Jurkat, Clone E6-1 (cell line): ENCODE measurements around the gene CAMK1G.
A peak's percentile ranks its signal among the peaks of the same experiment; 100 is the strongest.

Source experiments
- DNase-seq: peaks from one replicate; pipeline ENCODE4 v3.0.0-alpha.2; 2011; ENCODE audit warnings: low read depth, low spot score
- H3K4me3 ChIP-seq: 2 replicates; pipeline ENCODE4 v1.5.1; 2011; ENCODE audit warnings: mild to moderate bottlenecking, low read length, control low read depth, moderate library complexity

CAMK1G gene

DNA sequence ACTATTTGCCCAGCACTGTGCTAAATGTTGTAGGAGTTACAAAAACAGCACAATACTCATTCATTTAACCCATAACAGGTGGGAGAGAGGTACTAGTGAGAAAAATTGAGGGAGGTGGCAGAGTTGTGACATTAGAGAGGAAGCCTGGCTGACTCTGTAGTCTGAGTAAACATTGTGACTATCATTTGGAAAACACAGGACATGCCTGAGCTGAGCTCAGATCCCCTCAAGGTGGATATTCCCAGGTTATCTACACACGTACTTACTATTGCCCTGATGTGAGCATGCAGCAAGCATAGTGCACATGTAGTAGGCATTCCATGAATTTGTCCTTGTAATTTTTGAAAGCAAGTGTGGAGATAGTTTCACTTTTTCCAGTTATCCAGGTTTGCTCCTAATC is 10.9 kb downstream of the CAMK1G start:
- no peak overlapping the region for H3K4me3 ChIP-seq
- DNase-seq = no peak

DNA sequence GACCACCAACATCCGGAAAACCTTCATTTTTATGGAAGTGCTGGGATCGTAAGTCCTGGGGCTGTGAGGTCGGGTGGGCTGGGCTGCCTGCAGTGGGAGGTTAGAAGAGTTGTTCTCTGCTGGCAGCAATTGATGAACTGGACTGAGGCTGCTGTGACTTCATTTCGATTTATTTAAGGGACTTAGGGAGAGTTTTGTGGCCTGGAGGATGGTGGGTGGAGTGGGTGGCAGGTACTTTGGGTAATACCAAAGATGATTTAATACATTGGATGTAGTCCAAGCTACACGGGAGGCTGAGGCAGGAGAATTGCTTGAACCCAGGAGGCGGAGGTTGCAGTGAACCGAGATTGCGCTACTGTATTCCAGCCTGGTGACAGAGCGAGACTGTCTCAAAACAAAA is 11.5 kb downstream of the CAMK1G start:
- no peak for DNase-seq
- H3K4me3 ChIP-seq = no peak overlapping the region

DNA sequence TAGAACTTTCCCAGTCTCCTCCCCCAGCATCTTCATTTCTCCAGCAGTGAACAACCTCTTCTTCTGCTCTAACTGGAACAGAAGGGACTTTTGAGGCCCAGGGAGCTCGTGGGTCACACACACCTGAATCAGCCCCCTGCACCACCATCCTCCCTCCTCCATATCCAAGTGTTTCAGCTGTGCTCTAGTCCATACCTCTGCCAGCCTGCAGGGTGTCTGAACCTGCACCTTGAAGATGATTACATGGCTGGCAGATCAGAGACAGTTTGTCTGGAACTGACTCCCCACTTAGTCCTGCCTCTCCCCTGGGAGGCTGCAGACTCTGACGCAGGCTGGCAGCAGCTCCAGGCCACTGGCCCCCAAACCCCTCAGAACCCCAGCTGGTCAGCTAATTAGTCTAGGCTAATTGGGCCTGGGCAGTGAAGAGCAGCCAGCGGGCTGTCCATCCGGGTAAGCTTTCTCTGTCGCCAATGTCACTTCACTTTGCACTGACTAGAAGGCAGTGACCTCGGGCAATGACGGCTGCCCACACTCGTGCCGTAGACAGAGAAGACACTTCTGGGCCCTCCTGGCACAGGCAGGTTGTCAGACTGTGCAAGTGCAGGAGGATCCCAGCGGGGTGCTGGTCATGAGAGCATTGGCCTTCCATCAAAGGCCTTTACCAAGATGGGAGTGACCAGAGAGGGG is 12.2 kb downstream of the CAMK1G start:
- no peak overlapping the region for H3K4me3 ChIP-seq
- DNase-seq = no peak

DNA sequence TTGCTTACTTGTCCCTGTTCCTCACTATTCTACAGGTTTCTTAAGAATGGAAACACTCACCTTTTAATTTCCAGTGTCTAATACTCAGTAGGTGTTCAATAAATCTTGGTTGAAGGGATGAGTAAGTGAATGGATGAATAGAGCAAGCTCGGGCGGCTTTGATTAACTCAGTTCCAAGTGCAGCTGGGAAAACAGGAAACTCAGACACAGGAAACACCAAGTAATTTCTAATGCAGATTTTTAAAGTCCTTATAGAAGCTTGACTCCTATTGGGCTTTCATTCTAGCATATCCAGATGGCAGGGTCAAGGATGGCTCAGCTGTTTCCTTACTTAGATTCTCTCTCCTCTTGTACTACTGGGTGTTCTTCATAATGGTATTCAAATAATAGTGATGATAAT is 14.0 kb downstream of the CAMK1G start:
- no peak overlapping the region for H3K4me3 ChIP-seq
- DNase-seq = no peak

DNA sequence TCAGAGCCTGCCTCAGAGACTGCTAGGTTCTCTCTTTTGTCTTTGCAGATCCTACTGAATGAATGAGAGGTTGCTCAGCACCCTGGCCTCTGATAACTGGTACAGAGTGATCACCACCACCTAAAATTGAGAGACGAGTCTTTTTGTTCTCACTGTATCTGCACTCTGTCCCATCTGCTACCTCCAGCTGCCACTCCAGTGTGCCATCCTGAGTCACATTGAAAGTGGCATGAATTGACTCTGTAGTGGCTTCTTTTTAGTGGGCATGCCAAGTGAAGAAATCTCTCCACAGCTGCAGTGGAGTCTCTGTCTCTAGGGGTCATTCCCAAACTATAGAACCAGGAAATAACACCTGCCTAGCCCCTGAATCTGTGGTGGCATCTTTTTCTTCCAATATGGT is 14.7 kb downstream of the CAMK1G start:
- H3K4me3 ChIP-seq = no peak overlapping the region
- DNase-seq = no peak

DNA sequence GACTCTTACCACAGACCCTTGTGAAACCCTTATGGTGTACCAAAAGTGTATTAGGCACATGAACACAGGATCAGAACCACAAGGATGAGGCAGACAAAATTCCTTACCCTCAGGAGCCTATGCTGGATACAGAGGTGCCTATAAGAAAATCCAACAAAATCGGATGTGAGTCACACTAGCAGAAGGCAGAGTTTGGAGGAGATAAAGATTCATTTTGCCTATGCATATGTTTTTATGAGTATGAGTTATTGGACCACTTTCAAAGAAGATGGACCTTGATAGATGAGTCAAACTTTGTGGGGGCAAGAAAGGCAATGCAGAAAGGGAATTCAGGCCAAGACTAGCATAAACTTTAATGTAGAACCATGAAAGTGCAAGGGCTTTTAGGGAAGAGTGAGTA is 17.0 kb downstream of the CAMK1G start:
- H3K4me3 ChIP-seq = no peak overlapping the region
- DNase-seq = no peak

DNA sequence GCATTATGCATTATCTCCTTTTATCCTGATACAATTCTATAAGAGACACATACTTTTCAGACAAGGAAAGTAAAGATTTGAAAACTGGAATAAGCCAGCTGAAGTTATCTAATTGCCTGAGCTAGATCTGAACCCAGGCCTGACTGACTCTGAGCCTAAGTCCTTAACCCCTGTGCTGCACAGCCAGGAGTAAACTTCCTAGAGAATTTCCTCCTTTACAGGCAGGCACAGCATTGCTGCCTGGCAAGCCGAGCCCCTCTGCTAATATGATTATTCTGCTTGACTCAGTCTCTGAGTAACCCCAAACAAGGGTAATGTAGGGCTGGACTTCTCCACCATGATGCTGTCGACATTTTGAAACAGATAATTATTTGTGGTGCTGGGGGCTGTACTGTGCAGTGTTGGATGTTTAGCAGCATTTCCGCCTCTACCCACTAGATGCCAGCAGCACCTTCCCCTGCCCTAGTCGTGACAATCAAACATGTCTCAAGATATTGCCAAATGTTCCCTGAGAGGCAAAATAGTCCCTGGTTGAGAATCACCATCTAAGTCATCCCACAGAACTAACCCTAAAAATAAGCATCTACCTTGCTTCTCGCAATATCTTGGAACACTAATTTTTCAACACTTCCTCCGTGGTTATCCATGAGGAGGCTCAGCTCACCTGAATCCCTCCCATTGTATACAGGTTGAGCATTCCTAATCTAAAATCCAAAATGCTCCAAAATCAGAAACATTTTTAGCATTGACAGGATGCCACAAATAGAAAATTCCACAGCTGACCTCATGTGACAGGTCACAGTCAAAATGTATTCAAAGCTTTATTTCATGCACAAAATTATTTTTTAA is 18.5 kb downstream of the CAMK1G start:
- DNase-seq = peak; percentile 42
- H3K4me3 ChIP-seq = no peak overlapping the region

DNA sequence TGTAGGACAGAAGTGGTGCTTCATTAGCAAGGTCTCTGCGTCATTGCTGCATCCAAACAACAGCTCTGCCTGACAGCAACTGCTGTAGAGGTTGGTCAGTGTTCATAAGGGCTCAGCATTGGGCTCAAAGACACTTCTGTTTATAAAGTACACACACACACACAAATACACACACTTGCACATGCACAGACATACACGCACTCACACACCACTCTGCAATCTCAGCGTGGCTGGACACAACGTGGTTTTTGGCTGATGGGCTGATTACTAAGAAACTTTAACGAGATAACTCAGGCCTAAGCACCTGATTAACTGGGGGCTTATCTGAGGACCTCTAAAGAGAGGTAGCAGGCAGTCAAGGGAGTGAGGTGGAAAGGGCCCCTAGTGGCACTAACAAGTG is 20.4 kb downstream of the CAMK1G start:
- no peak for DNase-seq
- no peak overlapping the region for H3K4me3 ChIP-seq

DNA sequence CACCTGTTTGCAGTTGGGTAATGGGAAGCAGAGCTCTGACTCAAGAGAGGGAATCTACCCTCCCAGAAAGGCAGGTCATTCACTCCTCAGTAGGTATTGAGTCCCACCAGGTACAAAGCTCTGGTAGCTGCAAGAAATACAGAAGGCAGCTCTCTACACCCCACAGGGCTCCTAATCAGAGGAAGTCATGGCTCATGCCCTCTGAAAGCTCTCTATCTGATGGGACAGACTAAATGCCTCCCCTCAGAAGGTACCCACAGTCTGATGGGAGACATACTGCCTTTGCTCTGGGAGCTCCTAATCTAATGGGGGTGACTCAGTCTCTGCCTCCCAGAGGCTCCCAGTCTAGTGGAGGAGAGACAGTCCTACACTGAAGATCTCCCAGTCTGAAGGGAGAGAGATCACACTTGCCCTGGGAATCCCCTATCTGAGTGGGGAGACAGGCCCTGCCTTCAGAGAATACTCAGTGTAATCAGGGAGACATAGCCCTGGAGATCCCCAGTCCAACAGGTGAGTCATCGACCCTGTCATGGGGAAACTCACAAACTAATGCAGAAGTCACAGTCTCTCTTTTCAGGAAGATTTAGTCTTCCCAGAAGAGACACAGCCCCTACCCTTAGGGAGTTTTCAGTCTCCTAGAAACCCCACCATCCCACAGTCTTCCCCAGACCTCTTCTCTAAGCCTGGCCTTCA is 23.7 kb downstream of the CAMK1G start:
- no peak for DNase-seq
- no peak overlapping the region for H3K4me3 ChIP-seq

DNA sequence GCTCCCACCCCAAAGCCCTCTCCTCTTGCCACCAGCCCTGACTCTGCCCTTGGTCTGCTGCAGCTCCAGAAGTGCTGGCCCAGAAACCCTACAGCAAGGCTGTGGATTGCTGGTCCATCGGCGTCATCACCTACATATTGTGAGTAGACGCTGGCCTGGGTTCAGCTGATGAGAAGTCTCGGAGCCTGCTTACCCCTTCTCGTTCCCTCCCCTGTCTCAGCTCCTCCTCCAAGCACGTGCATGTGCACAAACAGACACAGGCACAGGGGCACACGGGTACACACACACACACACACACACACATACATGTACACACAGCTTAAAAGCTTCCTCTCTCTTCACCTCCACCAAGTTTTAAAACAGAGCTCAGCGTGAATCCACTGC is 24.3 kb downstream of the CAMK1G start:
- H3K4me3 ChIP-seq = no peak overlapping the region
- no peak for DNase-seq

DNA sequence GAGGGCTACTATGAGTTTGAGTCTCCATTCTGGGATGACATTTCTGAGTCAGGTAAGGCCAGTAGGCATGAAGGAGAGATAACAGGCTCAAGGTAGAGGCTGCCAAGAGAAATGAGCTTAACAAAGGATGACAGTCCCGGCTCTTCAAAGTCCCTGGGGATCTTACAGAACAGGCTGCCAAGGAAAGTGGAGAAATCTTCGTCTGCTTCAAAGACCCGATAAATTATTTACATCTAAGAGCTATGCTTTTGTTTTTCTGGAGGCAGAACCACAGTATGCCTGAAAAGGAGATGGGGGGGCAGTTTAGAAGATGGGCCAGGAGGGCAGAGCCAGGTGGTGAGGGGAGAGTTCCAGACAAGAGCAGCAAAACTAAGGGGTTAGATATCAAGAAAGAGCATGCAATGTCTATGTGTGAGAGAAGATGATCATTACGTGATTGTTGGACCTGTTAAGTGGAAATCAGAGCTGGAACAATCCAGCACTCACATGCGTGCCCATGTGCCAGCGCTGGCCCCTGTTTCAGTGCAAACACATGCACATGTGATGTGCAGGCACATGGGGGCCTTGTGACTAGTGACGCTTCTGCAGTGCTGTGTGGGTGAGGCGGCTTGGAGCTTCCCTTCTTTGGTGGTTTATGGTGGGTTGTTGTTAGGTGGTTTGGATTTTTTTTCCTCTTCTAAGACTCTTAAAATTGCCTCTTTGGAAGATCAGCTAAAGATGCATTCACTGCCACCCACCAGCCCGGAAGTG is 25.7 kb downstream of the CAMK1G start:
- no peak for DNase-seq
- H3K4me3 ChIP-seq = no peak overlapping the region

DNA sequence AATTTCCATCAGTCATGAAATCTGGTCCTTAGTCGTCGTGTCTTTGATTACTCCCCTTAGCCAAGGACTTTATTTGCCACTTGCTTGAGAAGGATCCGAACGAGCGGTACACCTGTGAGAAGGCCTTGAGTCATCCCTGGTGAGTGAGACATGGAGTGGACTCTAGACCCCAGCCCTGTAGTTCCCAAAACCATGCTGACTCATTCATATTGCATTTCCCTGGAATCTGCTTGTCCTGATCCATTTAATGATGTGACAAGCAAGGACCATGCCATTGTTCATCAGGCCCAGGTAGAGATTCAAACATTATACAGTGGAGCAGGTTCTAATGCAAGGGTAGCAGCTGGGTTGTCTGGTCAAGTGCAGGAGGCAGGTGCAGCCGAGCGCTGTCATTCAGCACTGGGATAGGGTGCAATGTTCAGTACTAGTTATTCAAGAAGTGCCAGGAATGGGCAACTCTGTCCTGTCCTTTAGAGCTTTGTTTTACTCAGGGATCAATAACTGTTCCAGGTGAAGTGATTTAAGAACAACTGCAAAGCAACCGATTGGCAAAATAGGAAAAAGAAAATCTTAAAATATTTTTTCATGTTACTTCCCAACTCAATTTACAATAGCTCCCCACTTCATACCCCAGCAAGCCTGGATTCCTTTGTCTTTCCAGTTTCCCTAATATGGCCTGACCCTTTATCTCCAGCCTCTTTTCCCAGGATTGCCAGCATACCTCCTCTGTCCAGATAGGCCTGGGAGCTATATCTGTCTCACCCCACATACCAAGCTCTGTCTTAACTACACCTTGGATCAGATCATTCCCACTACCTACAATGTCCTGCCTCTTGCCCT is 26.5 kb downstream of the CAMK1G start:
- no peak overlapping the region for H3K4me3 ChIP-seq
- no peak for DNase-seq

DNA sequence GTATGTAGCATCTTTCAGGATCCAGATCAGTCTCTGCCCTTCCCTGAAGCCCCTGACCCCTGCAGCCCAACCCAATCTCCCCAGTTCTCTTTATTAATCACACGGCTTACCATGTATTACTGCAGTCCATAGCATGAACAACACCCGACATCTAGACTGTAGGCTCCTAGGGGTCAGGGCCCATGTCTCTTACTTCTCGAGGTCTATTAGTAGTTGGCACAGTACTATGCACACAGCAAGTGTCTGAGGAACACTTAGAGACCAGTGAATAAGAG is 27.1 kb downstream of the CAMK1G start:
- no peak for DNase-seq

DNA sequence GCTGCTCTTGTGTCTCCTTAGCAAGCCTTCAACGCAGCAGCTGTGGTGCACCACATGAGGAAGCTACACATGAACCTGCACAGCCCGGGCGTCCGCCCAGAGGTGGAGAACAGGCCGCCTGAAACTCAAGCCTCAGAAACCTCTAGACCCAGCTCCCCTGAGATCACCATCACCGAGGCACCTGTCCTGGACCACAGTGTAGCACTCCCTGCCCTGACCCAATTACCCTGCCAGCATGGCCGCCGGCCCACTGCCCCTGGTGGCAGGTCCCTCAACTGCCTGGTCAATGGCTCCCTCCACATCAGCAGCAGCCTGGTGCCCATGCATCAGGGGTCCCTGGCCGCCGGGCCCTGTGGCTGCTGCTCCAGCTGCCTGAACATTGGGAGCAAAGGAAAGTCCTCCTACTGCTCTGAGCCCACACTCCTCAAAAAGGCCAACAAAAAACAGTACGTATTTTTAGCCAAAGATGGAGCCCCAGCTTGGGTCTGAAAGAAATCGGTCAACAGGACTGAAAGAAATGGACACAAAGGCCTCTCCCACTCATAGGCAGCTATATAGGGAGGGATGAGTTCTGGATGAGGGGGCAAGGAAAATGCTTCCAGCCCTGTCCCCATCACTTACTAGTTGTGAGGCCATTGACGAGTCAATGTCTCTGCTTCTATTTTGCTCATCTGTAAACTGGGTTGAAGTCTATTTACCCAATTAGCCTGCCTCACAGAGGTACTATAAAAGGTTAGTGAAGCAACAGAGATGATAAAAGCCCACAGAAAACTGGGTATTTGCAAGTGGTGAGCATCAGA is 28.5 kb downstream of the CAMK1G start:
- DNase-seq = no peak
- H3K4me3 ChIP-seq = no peak overlapping the region

More for the DNA sequence above, 27.1 kb downstream of the CAMK1G start:
- no peak overlapping the region for H3K4me3 ChIP-seq

DNA sequence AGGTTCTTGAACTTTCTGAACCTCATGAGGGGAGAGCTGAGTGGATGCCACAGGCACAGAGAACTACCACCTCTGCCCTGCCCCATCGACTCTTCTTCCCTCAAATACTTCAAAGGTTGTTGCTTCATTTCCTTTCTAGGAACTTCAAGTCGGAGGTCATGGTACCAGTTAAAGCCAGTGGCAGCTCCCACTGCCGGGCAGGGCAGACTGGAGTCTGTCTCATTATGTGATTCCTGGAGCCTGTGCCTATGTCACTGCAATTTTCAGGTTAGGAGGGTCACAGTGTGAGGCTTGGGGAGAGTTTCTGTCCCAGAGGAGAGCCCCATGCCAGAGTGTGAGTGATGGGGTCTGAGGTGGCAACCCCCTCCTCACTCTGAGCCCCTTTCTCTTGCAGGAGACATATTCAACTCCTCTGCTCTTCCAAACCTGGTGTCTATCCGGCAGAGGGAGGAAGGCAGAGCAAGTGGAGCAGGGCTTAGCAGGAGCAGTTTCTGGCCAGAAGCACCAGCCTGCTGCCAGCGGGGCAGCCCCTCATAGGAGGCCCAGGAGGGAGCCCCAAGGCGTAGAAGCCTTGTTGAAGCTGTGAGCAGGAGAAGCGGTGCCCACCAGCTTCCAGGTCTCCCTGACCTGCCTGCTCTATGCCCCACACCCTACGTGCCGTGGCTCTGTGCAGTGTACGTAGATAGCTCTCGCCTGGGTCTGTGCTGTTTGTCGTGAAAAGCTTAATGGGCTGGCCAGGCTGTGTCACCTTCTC is 29.3 kb downstream of the CAMK1G start:
- H3K4me3 ChIP-seq = no peak overlapping the region
- DNase-seq = no peak

DNA sequence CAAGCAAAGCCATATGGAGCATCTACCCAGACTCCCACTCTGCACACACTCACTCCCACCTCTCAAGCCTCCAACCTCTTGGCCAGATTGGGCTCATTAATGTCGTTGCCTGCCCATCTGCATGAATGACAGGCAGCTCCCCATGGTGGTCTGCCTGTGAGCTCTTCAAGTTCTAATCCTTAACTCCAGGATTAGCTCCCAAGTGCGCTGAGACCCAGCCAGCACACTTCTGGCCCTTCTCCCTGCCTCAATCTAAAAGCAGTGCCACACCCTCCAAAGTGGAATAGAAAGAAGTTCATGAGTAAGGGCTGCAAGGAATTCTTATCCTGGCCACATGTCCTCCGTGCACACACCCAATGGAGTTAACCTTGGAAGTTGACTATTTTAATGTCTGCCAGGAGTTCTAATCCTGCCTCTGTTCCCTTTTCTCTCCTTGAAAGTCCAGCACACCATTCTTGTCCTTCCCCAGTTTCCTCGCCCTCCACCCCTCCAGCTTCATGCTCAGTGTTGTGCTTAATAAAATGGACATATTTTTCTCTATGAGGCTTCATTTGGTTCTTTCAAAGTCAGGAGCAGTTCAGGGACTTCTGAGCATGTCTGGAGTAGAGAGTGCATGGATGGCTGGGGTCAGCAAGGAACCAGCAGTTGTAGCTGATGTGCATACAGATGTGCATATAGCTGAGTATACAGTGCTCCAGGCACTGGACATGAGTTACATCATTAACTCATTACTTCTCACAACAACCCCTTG is 30.1 kb downstream of the CAMK1G start:
- H3K4me3 ChIP-seq = no peak overlapping the region
- DNase-seq = no peak

DNA sequence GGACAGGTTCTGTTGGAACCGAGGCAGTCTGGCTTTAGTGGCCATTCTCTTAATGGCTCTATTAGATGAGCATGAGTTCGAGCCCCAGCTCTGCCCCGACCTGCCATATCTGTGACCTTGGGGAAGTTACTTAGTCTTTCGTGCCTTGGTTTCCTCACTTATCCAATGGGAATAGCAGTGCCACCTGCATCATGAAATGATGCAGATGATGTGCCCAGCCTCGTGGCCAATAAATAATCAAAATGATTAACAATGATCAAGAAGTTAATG is 30.6 kb downstream of the CAMK1G start:
- no peak for DNase-seq
- no peak overlapping the region for H3K4me3 ChIP-seq
